ENCODE data around the gene DYRK4.

The DYRK4 gene

GRCh38 chr12:4630262-4630661 lies 68.3 kb downstream of the DYRK4 start:
- no peak for DNase-seq

- DNase-seq: no peak
Measured at GRCh38 chr12:4643747-4644146, 81.7 kb downstream of the DYRK4 start.

- DNase-seq: no peak
Measured at GRCh38 chr12:4645023-4645422, 83.0 kb downstream of the DYRK4 start.

- DNase-seq: no peak
Measured at GRCh38 chr12:4648104-4648500, 86.1 kb downstream of the DYRK4 start.

- DNase-seq: peak; percentile 67 to 75
Measured at GRCh38 chr12:4648501-4649357, 86.7 kb downstream of the DYRK4 start, which contains the start of the genes AKAP3 and NDUFA9. Gene AKAP3 (minus strand): TSS chr12:4649051. CDS start chr12:4638196, 10,855 bp downstream. Gene NDUFA9 (plus strand): TSS chr12:4649114. CDS start chr12:4649127, 13 bp downstream.

GRCh38 chr12:4649358-4649661 lies 87.3 kb downstream of the DYRK4 start:
- DNase-seq: no peak

GRCh38 chr12:4653257-4653656 lies 91.2 kb downstream of the DYRK4 start:
- DNase-seq: no peak

- no peak for DNase-seq
Measured at GRCh38 chr12:4653691-4654090, 91.7 kb downstream of the DYRK4 start.

Data from stimulated activated CD4-positive, alpha-beta T cell treated with anti-CD3 and anti-CD28 coated beads, Interleukin-4, amount 100 ng/mL, for 4 hours (primary cell).